HFFc6 (cell line): ENCODE data around the gene MARCOL. TPM values are rescaled to one million over a fixed set of nuclear protein-coding genes. Genes with fewer than 3 reads are reported as not detected.

Source experiments
- DNase-seq: peaks from one replicate; pipeline ENCODE4 v3.0.0-alpha.2; 2018
- H3K27ac Mint-ChIP-seq: 2 replicates; pipeline ENCODE4 v1.8.0; 2020; ENCODE audit warnings: mild to moderate bottlenecking, mixed read lengths
- H3K27me3 Mint-ChIP-seq: 2 replicates; pipeline ENCODE4 v1.8.0; 2021; ENCODE audit warnings: mild to moderate bottlenecking, moderate library complexity, mixed read lengths; ENCODE audit not compliant: insufficient read depth
- H3K36me3 Mint-ChIP-seq: 2 replicates; pipeline ENCODE4 v1.8.0; 2021; ENCODE audit warnings: low read depth, mixed read lengths
- H3K4me1 Mint-ChIP-seq: 2 replicates; pipeline ENCODE4 v1.8.0; 2020; ENCODE audit warnings: low read depth, mixed read lengths
- H3K4me3 Mint-ChIP-seq: 2 replicates; pipeline ENCODE4 v1.8.0; 2020; ENCODE audit warnings: mild to moderate bottlenecking, moderate library complexity, mixed read lengths
- H3K9me3 Mint-ChIP-seq: 2 replicates; pipeline ENCODE4 v1.8.0; 2020; ENCODE audit warnings: mild to moderate bottlenecking, mixed read lengths
- long read RNA-seq: library from polyadenylated mRNA; unstranded; transcript quantifications from one replicate; pipeline ENCODE4 v2.0.0, GENCODE V29; 2019
- total RNA-seq, 6 experiments: library from RNA; stranded (reverse); fragmentation: NEBNext Ultra II Directional; extraction: Animal tissue kit (Norgen Biotek cat#: 25700); gene quantifications; 2 replicates in 1 of 6; 3 replicates in 5 of 6; pipeline ENCODE4 v1.2.3, GENCODE V29; 2021
- TF ChIP-seq, protein P1 (sequence below): fragments of 200-600 bp; sonication (generic); IDR thresholded peaks from 2 replicates; pipeline ENCODE4 v1.5.0; 2021; ENCODE audit warnings: antibody characterized with exemption, mild to moderate bottlenecking

MARCOL gene, protein sequence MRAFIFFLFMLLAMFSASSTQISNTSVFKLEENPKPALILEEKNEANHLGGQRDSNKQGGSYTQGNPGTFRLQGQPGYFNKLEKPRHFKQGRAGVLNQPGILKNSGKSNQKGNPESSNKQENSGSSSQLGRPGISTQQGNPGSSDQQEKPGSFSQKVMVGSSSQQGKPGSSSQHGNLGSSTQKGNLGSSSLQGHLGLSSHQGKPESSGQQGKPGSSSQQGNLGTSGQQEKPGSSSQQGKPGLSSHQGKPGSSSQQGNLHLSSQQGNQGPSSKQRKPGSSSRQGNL
- total RNA-seq = not detected
- long read RNA-seq = 0 reads

DNA sequence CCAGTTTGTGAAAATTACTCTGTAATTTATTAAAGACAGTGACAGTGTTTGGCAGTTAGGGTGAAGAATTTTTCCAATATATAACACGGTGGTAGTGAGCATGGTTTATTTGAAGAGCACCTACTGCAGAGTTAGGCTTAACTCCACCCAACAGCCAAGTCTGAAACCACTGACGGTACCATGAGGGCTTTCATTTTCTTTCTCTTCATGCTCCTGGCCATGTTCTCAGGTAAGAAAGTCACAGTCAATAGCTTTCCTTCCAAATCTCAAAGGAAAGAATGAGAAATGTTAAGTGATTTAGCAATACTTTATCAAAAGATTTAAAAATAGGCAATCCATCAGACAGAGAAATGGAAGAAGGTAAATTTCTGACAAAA, at the start of gene MARCOL:
Gene MARCOL (plus strand): TSS at position 108 of the 377 bp plus-strand sequence. CDS start 73 bp downstream, at position 181.
- H3K4me3 Mint-ChIP-seq = no peak within 1 kb of the TSS
- no peak for DNase-seq
- TF ChIP-seq, protein P1, sequence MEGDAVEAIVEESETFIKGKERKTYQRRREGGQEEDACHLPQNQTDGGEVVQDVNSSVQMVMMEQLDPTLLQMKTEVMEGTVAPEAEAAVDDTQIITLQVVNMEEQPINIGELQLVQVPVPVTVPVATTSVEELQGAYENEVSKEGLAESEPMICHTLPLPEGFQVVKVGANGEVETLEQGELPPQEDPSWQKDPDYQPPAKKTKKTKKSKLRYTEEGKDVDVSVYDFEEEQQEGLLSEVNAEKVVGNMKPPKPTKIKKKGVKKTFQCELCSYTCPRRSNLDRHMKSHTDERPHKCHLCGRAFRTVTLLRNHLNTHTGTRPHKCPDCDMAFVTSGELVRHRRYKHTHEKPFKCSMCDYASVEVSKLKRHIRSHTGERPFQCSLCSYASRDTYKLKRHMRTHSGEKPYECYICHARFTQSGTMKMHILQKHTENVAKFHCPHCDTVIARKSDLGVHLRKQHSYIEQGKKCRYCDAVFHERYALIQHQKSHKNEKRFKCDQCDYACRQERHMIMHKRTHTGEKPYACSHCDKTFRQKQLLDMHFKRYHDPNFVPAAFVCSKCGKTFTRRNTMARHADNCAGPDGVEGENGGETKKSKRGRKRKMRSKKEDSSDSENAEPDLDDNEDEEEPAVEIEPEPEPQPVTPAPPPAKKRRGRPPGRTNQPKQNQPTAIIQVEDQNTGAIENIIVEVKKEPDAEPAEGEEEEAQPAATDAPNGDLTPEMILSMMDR = no peak
- H3K9me3 Mint-ChIP-seq = peaks cover 9% of the 10 kb centered on the region
- H3K27ac Mint-ChIP-seq = no peak within 1 kb of the TSS
- H3K36me3 Mint-ChIP-seq = no peaks in the 10 kb centered on the region
- no peaks in the 10 kb centered on the region; the same call in 1 of the 2 replicates for H3K27me3 Mint-ChIP-seq
- no peaks in the 10 kb centered on the region for H3K4me1 Mint-ChIP-seq

DNA sequence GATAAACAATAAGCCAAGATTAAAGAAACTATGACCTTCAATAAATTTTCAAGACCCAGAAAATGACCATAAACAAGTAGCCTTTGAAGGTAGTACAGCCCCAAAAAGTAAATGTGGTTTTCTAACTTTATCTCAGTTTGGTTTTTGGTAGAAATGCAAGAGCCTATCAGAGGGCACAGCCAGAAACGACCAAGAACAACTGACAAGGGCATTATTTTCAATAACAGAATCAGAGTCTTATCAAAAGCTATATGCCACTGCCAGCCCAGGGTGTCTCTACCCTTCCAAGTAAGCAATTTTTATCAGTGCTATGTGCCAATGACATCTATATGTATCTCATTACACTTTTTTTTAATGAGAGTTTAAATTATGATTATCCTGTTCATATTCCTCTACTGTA, 47.3 kb upstream of the MARCOL start:
- TF ChIP-seq, protein P1 = no peak
- Mint-ChIP-seq H3K4me1 (no peaks in the 10 kb centered on the region), H3K36me3 (no peaks in the 10 kb centered on the region), H3K9me3 (no peaks in the 10 kb centered on the region; the same call in 1 of the 2 replicates), H3K27me3 (no peaks in the 10 kb centered on the region), H3K4me3 (no peak overlapping the region), H3K27ac (no peak overlapping the region)
- no peak for DNase-seq

DNA sequence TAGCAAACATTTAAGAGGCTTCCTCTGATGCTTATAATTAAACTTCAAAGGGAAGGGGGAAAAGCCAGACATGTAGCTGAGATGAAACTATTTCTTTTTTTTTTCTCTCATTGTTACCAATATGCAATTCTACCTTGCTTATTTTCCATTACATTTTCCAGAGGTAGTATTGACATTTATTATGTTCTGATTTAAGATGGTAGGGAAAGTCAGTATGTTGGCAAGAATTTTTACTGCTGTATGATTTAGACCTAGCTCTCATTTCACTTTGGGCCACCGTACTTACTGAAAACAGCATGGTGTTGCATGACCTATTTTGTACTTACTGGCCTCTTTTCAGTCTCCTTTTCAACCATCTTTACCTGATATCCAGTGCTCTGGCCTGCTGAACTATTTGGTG, 45.1 kb upstream of the MARCOL start:
- no peaks in the 10 kb centered on the region for H3K36me3 Mint-ChIP-seq
- no peaks in the 10 kb centered on the region for H3K27me3 Mint-ChIP-seq
- no peak overlapping the region for H3K4me3 Mint-ChIP-seq
- DNase-seq = no peak
- TF ChIP-seq, protein P1 = no peak
- no peak overlapping the region for H3K27ac Mint-ChIP-seq
- no peaks in the 10 kb centered on the region for H3K4me1 Mint-ChIP-seq
- H3K9me3 Mint-ChIP-seq = no peaks in the 10 kb centered on the region; the same call in none of the 2 replicates

DNA sequence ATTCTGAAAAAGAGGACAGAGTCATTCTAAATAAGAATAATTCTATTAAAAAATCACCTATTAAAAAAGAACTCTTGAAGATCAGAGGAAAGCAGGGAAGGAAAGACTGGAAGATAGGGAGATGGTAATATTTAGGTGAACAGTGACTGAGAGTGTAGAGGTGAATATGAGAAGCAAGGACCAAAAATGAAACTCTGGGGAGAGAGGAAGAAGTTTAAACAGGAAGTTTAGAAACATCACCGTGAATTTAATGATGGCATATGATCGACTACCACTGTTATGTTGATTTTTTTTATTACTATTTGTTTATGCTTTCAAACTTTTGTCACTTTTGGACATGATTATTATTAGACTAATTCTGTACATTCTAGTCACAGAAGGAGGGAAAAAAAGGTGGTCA, 37.2 kb upstream of the MARCOL start:
- Mint-ChIP-seq H3K27me3 (no peaks in the 10 kb centered on the region), H3K4me3 (no peak overlapping the region)
- DNase-seq = no peak

DNA sequence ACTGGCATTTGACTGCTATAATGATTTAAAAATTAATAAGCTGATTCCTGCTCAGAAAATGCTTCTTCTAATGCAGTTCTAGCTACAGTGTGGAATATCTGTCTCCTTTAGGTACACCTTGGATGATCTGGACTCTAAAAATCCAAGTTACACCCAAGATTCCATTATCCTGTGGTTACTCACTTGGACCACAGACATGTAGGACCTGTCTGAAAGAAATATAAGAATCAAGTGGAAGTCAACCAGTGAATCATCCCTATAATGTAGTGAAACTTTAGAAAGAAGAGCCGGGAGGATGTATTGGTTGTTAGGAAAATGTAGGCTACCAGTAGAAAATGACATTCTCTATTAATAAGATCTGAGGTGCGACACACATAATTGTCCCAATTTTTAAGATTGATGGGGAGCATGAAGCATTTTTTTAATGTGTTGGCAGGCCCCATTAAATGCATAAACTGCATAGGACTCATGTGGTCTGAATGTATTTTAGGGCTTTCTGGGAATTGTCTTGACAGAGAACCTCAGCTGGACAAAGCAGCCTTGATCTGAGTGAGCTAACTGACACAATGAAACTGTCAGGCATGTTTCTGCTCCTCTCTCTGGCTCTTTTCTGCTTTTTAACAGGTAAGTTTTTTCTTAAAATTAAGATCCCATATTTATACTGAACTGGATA, 35.7 kb upstream of the MARCOL start, which contains the start of gene SPINK6:
Gene SPINK6 (plus strand): TSS at position 512 of the 673 bp plus-strand sequence. CDS start 55 bp downstream, at position 567.
- Mint-ChIP-seq H3K4me3 (no peak within 1 kb of the TSS), H3K36me3 (no peaks in the 10 kb centered on the region), H3K27me3 (no peaks in the 10 kb centered on the region), H3K27ac (no peak within 1 kb of the TSS), H3K9me3 (peaks cover 6% of the 10 kb centered on the region), H3K4me1 (no peaks in the 10 kb centered on the region)
- DNase-seq = no peak
- TF ChIP-seq, protein P1 = no peak

More for the DNA sequence above, 37.2 kb upstream of the MARCOL start:
- H3K27ac Mint-ChIP-seq = no peak overlapping the region
- H3K36me3 Mint-ChIP-seq = no peaks in the 10 kb centered on the region
- TF ChIP-seq, protein P1 = no peak
- no peaks in the 10 kb centered on the region for H3K4me1 Mint-ChIP-seq
- H3K9me3 Mint-ChIP-seq = peaks cover 6% of the 10 kb centered on the region
